K562 (cell line): ENCODE data around the gene CHI3L1.

Experiments used
- ARNT ChIP-seq, 2 experiments: fragments of 450-650 bp; IDR thresholded peaks; 2 replicates each; pipeline ENCODE4 v1.6.1; 2016; ENCODE audit warnings: mild to moderate bottlenecking in 1 of 2
- CBX1 ChIP-seq: sonication (generic); IDR thresholded peaks from 2 replicates; pipeline ENCODE4 v1.6.1; 2016; ENCODE audit warnings: antibody characterized with exemption, low read depth, mild to moderate bottlenecking
- EZH2 ChIP-seq: IDR thresholded peaks from 2 replicates; pipeline ENCODE4 v1.6.1; 2012; ENCODE audit warnings: low read depth, mild to moderate bottlenecking, inconsistent platforms, low read length, borderline replicate concordance
- FOXJ3 ChIP-seq: sonication (generic); formaldehyde crosslinking; IDR thresholded peaks from 2 replicates; pipeline ENCODE4 v1.4.0; 2020; ENCODE audit warnings: mild to moderate bottlenecking, missing genetic modification reagents
- FOXK1 ChIP-seq: sonication (generic); formaldehyde crosslinking; IDR thresholded peaks from 2 replicates; pipeline ENCODE4 v1.8.0; 2022; ENCODE audit warnings: missing genetic modification reagents, mild to moderate bottlenecking, borderline replicate concordance
- KAT7 ChIP-seq: sonication (generic); formaldehyde crosslinking; IDR thresholded peaks from 2 replicates; pipeline ENCODE4 v1.8.0; 2022; ENCODE audit warnings: missing genetic modification reagents, mild to moderate bottlenecking, borderline replicate concordance
- RAD21 ChIP-seq, 2 experiments: fragments of 250-450 bp in 1 of 2; fragments of 450-650 bp in 1 of 2; sonication (Bioruptor Pico) in 1 of 2; formaldehyde crosslinking in 1 of 2; IDR thresholded peaks in 1 of 2; conservative IDR thresholded peaks in 1 of 2; 2 replicates each; pipeline versions ENCODE4 v1.4.0 to v1.8.0; 2020 to 2022; ENCODE audit warnings: mild to moderate bottlenecking in 2 of 2, moderate library complexity in 1 of 2
- SAFB2 ChIP-seq: fragments of 200-400 bp; formaldehyde crosslinking; IDR thresholded peaks from 2 replicates; pipeline ENCODE4 v1.6.1; 2018; ENCODE audit warnings: borderline replicate concordance, low read length, low read depth, moderate library complexity; ENCODE audit not compliant: severe bottlenecking
- ZNF436 ChIP-seq: fragments of 250-450, 450-650 bp; sonication (Bioruptor Pico); formaldehyde crosslinking; IDR thresholded peaks from 2 replicates; pipeline ENCODE4 v1.7.0; 2020; ENCODE audit warnings: mild to moderate bottlenecking
- TF ChIP-seq, protein P1 (sequence below), 2 experiments: IDR thresholded peaks; 2 replicates each; pipeline ENCODE4 v1.6.1; 2011; ENCODE audit warnings: borderline replicate concordance in 1 of 2, control low read depth in 1 of 2, low read depth in 1 of 2, low read length in 1 of 2, mild to moderate bottlenecking in 1 of 2, mixed read lengths in 1 of 2, moderate library complexity in 1 of 2; ENCODE audit not compliant: insufficient read depth in 1 of 2, insufficient read length in 1 of 2, poor library complexity in 1 of 2, severe bottlenecking in 1 of 2; ENCODE audit errors: extremely low read depth in 1 of 2
- TF ChIP-seq, protein P2 (sequence below), 3 experiments: IDR thresholded peaks in 2 of 3; conservative IDR thresholded peaks in 1 of 3; 2 replicates each; pipeline ENCODE4 v1.5.1; 2011 to 2012; ENCODE audit warnings: low read length in 3 of 3, mild to moderate bottlenecking in 3 of 3, control low read depth in 2 of 3, improper control_type of control experiment in 1 of 3, inconsistent platforms in 1 of 3, low read depth in 1 of 3, mixed read lengths in 1 of 3, moderate library complexity in 1 of 3; ENCODE audit not compliant: insufficient read depth in 2 of 3

DNA sequence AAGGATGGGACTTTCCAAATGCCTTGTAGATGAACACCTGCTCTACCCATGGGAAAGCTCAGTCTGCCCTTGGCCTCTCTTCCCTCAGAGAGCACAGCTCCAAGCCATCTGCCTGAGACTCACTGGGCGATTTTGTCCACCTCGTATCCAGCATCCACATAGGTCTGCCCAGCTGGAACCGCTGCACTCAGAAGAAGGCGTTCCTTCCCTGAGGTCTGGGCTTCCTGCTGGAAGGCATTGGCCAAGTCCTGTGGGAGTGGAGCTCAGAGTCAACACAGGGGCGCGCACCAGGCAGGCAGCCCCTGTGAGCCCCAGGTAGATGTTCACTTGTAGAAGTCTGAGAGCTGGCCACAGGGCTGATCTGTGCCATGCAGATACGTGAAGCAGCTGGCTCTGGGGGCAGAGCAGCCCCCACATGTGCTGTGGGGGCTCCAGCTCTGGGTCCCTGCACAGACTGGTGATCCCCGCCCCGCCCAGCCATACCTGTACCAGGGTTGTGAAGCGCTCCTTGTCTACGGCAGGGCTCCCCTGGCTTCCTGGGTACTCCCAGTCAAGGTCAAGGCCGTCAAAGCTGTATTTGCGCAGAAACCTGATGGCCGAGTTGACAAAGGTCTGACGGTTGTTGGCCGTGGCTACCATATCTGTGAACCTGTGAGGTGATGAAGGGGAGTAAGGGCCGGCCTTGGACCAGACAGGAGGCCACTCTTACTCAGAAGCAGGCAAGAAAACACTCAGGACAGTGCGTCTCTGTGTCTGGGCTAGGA is 36.7 kb upstream of the CHI3L1 start:
- TF ChIP-seq CBX1 = no peak
- no peak for TF ChIP-seq FOXK1
- TF ChIP-seq, protein P1, sequence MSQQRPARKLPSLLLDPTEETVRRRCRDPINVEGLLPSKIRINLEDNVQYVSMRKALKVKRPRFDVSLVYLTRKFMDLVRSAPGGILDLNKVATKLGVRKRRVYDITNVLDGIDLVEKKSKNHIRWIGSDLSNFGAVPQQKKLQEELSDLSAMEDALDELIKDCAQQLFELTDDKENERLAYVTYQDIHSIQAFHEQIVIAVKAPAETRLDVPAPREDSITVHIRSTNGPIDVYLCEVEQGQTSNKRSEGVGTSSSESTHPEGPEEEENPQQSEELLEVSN (IDR thresholded peaks at IDR 0.05; ENCODE audit: borderline replicate concordance in 1 of 2, extremely low read depth in 1 of 2, insufficient read depth in 1 of 2, insufficient read length in 1 of 2, low read depth in 1 of 2, low read length in 1 of 2, poor library complexity in 1 of 2, severe bottlenecking in 1 of 2) = no peak
- TF ChIP-seq, protein P2, sequence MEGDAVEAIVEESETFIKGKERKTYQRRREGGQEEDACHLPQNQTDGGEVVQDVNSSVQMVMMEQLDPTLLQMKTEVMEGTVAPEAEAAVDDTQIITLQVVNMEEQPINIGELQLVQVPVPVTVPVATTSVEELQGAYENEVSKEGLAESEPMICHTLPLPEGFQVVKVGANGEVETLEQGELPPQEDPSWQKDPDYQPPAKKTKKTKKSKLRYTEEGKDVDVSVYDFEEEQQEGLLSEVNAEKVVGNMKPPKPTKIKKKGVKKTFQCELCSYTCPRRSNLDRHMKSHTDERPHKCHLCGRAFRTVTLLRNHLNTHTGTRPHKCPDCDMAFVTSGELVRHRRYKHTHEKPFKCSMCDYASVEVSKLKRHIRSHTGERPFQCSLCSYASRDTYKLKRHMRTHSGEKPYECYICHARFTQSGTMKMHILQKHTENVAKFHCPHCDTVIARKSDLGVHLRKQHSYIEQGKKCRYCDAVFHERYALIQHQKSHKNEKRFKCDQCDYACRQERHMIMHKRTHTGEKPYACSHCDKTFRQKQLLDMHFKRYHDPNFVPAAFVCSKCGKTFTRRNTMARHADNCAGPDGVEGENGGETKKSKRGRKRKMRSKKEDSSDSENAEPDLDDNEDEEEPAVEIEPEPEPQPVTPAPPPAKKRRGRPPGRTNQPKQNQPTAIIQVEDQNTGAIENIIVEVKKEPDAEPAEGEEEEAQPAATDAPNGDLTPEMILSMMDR (IDR thresholded peaks at IDR 0.05 in 2 of 3, conservative IDR thresholded peaks at IDR 0.05 in 1 of 3; ENCODE audit: insufficient read depth in 2 of 3, low read depth in 1 of 3, low read length in 3 of 3) = no peak
- no peak for TF ChIP-seq EZH2
- TF ChIP-seq ARNT (IDR thresholded peaks at IDR 0.05) = no peak
- TF ChIP-seq SAFB2 = no peak
- no peak for TF ChIP-seq ZNF436 (CRISPR knock-in tag)
- TF ChIP-seq KAT7 (CRISPR knock-in tag) = no peak
- no peak for TF ChIP-seq FOXJ3 (CRISPR knock-in tag)
- no peak for TF ChIP-seq RAD21 (CRISPR knock-in tag; conservative IDR thresholded peaks at IDR 0.05 in 1 of 2, IDR thresholded peaks at IDR 0.05 in 1 of 2)
